Esophagus squamous epithelium (tissue), 5 donors: ENCODE data around the gene ADAM22. TPM values are rescaled to one million over a fixed set of nuclear protein-coding genes. Genes with fewer than 3 reads are reported as not detected.

Experiments
- DNase-seq: peaks from one replicate; lab custom pipeline; 2025; lab: John Stamatoyannopoulos, UW
- H3K27ac ChIP-seq, 4 donors: fragments of 200-600 bp; sonication (generic); one replicate each; pipeline ENCODE4 v1.5.1; 2016 to 2019; ENCODE audit warnings: mild to moderate bottlenecking in 1 of 4
- H3K27me3 ChIP-seq, 4 donors: fragments of 200-600 bp; sonication (generic); 1 replicate in 3 of 4; 2 replicates in 1 of 4; pipeline versions ENCODE4 v1.5.1 to v1.6.0; 2017 to 2021; ENCODE audit warnings: antibody characterized with exemption in 1 of 4
- H3K36me3 ChIP-seq, 3 donors: fragments of 200-600 bp; sonication (generic); one replicate each; pipeline ENCODE4 v1.5.1; 2016 to 2019
- H3K4me1 ChIP-seq, 3 donors: fragments of 200-600 bp; sonication (generic); one replicate each; pipeline ENCODE4 v1.5.1; 2017 to 2019
- H3K4me3 ChIP-seq, 4 donors: fragments of 200-600 bp; sonication (generic); 1 replicate in 3 of 4; 2 replicates in 1 of 4; pipeline ENCODE4 v1.5.1; 2016 to 2019; ENCODE audit warnings: mild to moderate bottlenecking in 2 of 4, moderate library complexity in 1 of 4
- H3K9me3 ChIP-seq, 3 donors: fragments of 200-600 bp; sonication (generic); one replicate each; pipeline ENCODE4 v1.5.1; 2016 to 2019
- POLR2A ChIP-seq, 4 donors: fragments of 450-650 bp; IDR thresholded peaks; one replicate each; pipeline ENCODE4 v1.6.1; 2017; ENCODE audit warnings: antibody characterized with exemption in 4 of 4, mild to moderate bottlenecking in 4 of 4, moderate library complexity in 3 of 4
- WGBS, 2 donors: methylation state at CpG; one replicate each; pipeline ENCODE4 v1.1.5; 2018; 5-methylcytosine and 5-hydroxymethylcytosine counted together
- intact Hi-C: fragments of 100-400 bp; cut with DNase I; formaldehyde crosslinking; loops from one replicate; pipeline ENCODE4 v1.15.0; 2022
- total RNA-seq, 4 donors: library from RNA; depleted of rRNA; stranded (reverse); fragments of >200 nt; gene quantifications; one replicate each; pipeline ENCODE4 v1.1.0, GENCODE V29; 2016
- TF ChIP-seq, protein P1 (sequence below), 6 experiments: fragments of 450-650 bp in 4 of 6; fragments of 200-600 bp in 2 of 6; sonication (generic) in 2 of 6; IDR thresholded peaks; one replicate each; pipeline ENCODE4 v1.5.1; 2016 to 2019; ENCODE audit warnings: antibody characterized with exemption in 6 of 6, mild to moderate bottlenecking in 4 of 6, moderate library complexity in 4 of 6
- donor health status: DM: yes; HTN: yes; CAD: no.

The ADAM22 gene
- total RNA-seq, 4 donors from 2014 or later: 0.61 to 1.4 (median 1.1) TPM

DNA sequence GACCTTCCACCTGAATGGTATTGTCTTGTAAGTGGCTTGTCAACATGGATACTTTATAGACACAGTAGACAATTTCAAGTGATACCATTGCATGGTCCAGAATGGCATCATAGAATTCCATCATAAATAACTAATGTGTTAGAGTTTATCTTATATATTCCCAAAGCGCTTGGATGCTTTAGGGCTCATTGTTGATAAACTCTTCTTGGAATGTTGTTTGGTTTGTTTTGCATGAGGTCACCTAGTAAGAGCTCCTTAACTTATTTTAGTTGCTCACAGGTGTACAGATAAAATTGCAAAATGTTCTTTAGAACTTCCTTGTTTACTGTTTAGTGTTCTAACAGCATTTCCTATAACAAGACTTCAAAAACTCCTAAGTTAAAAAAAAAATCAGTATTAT is 249.0 kb downstream of the ADAM22 start:
- DNase-seq: no peak
- 94 to 100% methylated on average over 1 of the region's 1 CpG for WGBS, 2 donors
- H3K27ac ChIP-seq: no peak overlapping the region
- no peaks in the 10 kb centered on the region for H3K27me3 ChIP-seq
- H3K4me3 ChIP-seq: no peak overlapping the region
- intact Hi-C loops: no loop called here
- H3K36me3 ChIP-seq: no peaks in the 10 kb centered on the region
- H3K9me3 ChIP-seq: no peaks in the 10 kb centered on the region
- no peak for TF ChIP-seq POLR2A (IDR thresholded peaks at IDR 0.05)
- TF ChIP-seq, protein P1, sequence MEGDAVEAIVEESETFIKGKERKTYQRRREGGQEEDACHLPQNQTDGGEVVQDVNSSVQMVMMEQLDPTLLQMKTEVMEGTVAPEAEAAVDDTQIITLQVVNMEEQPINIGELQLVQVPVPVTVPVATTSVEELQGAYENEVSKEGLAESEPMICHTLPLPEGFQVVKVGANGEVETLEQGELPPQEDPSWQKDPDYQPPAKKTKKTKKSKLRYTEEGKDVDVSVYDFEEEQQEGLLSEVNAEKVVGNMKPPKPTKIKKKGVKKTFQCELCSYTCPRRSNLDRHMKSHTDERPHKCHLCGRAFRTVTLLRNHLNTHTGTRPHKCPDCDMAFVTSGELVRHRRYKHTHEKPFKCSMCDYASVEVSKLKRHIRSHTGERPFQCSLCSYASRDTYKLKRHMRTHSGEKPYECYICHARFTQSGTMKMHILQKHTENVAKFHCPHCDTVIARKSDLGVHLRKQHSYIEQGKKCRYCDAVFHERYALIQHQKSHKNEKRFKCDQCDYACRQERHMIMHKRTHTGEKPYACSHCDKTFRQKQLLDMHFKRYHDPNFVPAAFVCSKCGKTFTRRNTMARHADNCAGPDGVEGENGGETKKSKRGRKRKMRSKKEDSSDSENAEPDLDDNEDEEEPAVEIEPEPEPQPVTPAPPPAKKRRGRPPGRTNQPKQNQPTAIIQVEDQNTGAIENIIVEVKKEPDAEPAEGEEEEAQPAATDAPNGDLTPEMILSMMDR (IDR thresholded peaks at IDR 0.05): no peak
- H3K4me1 ChIP-seq: no peaks in the 10 kb centered on the region

DNA sequence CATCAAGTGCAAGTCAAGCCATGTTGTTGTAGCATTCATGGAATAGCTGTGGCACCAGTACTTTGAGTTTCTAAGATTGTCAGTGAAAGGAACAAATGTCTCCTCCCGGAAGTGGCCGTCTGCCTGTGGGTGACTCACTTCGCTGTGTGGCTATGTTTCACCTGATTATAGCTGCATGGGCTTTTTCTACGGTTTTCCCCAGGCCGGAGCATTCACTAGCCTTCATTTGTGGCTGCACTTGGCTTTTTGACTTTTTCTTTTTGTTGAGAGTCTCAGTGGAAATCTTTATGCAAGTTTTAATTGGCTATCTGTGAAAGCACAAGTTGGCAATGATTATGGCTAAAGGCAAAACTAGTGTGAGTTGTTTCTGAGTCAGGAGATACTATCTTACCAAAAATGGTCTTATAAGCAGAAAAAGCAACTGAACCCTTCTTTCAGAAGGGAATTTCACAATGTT is 250.8 kb downstream of the ADAM22 start:
- no peak overlapping the region for H3K4me3 ChIP-seq
- H3K4me1 ChIP-seq: no peaks in the 10 kb centered on the region
- H3K36me3 ChIP-seq: no peaks in the 10 kb centered on the region
- TF ChIP-seq, protein P1 (IDR thresholded peaks at IDR 0.05): no peak
- TF ChIP-seq POLR2A (IDR thresholded peaks at IDR 0.05): no peak
- no peaks in the 10 kb centered on the region for H3K9me3 ChIP-seq
- no peaks in the 10 kb centered on the region for H3K27me3 ChIP-seq
- no peak for DNase-seq
- H3K27ac ChIP-seq: no peak overlapping the region
- WGBS, 2 donors: 55 to 58% methylated on average over 5 of the region's 5 CpGs
- intact Hi-C loops: no loop called here

DNA sequence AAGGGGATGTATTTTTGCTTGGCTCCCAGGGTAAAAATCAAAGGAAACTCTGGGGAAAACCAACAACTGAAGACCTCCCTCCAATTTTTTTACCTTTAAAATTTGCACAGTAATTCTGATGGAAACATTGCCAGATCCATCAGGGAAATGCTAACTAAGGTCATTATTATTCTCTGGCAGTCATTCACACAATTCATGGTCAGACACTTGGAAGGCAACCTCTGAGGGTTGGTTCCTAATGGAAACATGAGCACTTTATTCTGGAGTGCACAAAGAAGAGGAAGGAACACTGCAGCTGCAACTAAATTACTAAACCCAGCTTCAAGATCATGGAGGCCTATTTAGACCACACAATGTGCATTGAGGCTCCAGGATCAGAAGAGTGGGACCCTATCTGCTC is 251.6 kb downstream of the ADAM22 start:
- TF ChIP-seq, protein P1 (IDR thresholded peaks at IDR 0.05): no peak
- no peak for TF ChIP-seq POLR2A (IDR thresholded peaks at IDR 0.05)
- no peak overlapping the region for H3K27ac ChIP-seq

DNA sequence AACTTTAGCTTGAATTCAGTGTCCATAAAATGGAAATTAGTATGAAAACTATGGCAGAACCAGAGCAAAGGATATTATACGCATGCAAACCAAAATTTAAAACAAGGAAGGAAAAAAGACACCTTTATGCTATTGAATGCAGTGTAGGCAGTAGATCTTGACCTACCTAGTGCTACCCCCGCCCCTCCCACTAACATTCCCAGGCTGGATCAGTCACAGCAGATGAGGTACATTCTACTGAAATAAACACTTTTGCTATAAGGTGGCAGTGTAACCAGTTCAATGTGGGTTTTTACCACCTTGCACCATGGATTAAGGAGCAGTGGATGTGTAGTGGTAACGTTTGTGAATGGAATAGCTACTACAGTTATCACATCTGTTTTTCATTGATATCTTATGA is 257.9 kb downstream of the ADAM22 start:
- H3K4me1 ChIP-seq: no peaks in the 10 kb centered on the region
- DNase-seq: no peak
- no peak overlapping the region for H3K4me3 ChIP-seq
- TF ChIP-seq, protein P1 (IDR thresholded peaks at IDR 0.05): no peak
- TF ChIP-seq POLR2A (IDR thresholded peaks at IDR 0.05): no peak
- no peak overlapping the region for H3K27ac ChIP-seq
- WGBS, 2 donors: 74 to 83% methylated on average over 3 of the region's 3 CpGs
- no peaks in the 10 kb centered on the region for H3K27me3 ChIP-seq
- H3K9me3 ChIP-seq: no peaks in the 10 kb centered on the region
- H3K36me3 ChIP-seq: no peaks in the 10 kb centered on the region
- intact Hi-C loops: no loop called here

More for the DNA sequence above, 251.6 kb downstream of the ADAM22 start:
- Histone ChIP-seq H3K4me3 (no peak overlapping the region), H3K9me3 (no peaks in the 10 kb centered on the region), H3K27me3 (no peaks in the 10 kb centered on the region), H3K36me3 (no peaks in the 10 kb centered on the region), H3K4me1 (no peaks in the 10 kb centered on the region)
- no peak for DNase-seq
- intact Hi-C loops: no loop called here

DNA sequence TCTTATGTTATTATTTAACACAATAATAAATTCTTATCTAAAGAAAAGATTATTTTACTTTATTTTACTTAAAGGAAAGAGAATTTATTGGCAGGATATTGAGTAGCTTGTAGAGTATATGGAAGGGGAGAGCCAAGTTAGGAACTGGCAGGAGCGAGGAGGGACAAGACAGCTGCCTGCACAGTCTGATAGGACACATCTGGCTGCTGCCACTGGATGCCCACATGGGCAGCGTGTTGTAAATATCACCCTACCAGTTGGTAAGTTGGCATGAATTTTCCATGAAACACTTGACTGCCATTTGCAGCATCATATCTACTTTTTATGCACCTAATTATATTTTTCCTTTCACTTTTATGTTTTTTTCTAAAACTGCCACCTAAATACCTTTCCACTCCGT is 266.2 kb downstream of the ADAM22 start:
- DNase-seq: no peak
- peaks cover 6 to 40% (median 12%) of the 10 kb centered on the region in 3 donors for H3K36me3 ChIP-seq
- no peaks in the 10 kb centered on the region for H3K4me1 ChIP-seq
- no peaks in the 10 kb centered on the region for H3K27me3 ChIP-seq
- no peak overlapping the region for H3K27ac ChIP-seq
- no peak overlapping the region for H3K4me3 ChIP-seq
- intact Hi-C loops: no loop called here
- WGBS, 2 donors: 76 to 89% methylated on average over 3 of the region's 3 CpGs
- TF ChIP-seq, protein P1 (IDR thresholded peaks at IDR 0.05): no peak
- TF ChIP-seq POLR2A (IDR thresholded peaks at IDR 0.05): no peak
- no peaks in the 10 kb centered on the region for H3K9me3 ChIP-seq
